Thyroid gland (tissue), 4 donors: Measurements from ENCODE around the gene CDH23. TPM values are rescaled to one million over a fixed set of nuclear protein-coding genes. Genes with fewer than 3 reads are reported as not detected.

ENCODE experiments used
- DNase-seq, 2 donors: peaks; one replicate each; pipeline ENCODE4 v3.0.0-alpha.2; 2019
- H3K27ac ChIP-seq, 3 donors: fragments of 200-600 bp; sonication (generic); 1 replicate in 2 of 3; 2 replicates in 1 of 3; pipeline ENCODE4 v1.5.1; 2016 to 2019; ENCODE audit warnings: mild to moderate bottlenecking in 1 of 3, moderate library complexity in 1 of 3
- H3K27me3 ChIP-seq: fragments of 200-600 bp; sonication (generic); one replicate; pipeline ENCODE4 v1.5.1; 2019
- H3K36me3 ChIP-seq, 2 donors: fragments of 200-600 bp; sonication (generic); one replicate each; pipeline ENCODE4 v1.5.1; 2016 to 2019
- H3K4me1 ChIP-seq, 2 donors: fragments of 200-600 bp; sonication (generic); one replicate each; pipeline ENCODE4 v1.5.1; 2017 to 2019
- H3K4me3 ChIP-seq, 3 donors: fragments of 200-600 bp; sonication (generic); replicated peaks in 1 of 3; 1 replicate in 2 of 3; 2 replicates in 1 of 3; pipeline ENCODE4 v1.5.1; 2016; ENCODE audit warnings: mild to moderate bottlenecking in 1 of 3
- H3K9me3 ChIP-seq: fragments of 200-600 bp; sonication (generic); one replicate; pipeline ENCODE4 v1.5.1; 2017
- POLR2A ChIP-seq, 2 donors: fragments of 450-650 bp; IDR thresholded peaks; one replicate each; pipeline ENCODE4 v1.6.1; 2017; ENCODE audit warnings: antibody characterized with exemption in 2 of 2, mild to moderate bottlenecking in 2 of 2, moderate library complexity in 1 of 2
- WGBS, 2 donors: methylation state at CpG; one replicate each; pipeline ENCODE4 v1.1.5; 2017; 5-methylcytosine and 5-hydroxymethylcytosine counted together
- intact Hi-C: fragments of 100-400 bp; cut with DNase I; formaldehyde crosslinking; loops from one replicate; pipeline ENCODE4 v1.15.1; 2023
- total RNA-seq, 4 donors: library from RNA; depleted of rRNA; stranded (reverse); fragments of >200 nt; gene quantifications; one replicate each; pipeline ENCODE4 v1.2.3, GENCODE V29; 2016
- TF ChIP-seq, protein P1 (sequence below), 6 experiments: fragments of 200-600 bp in 3 of 6; fragments of 450-650 bp in 3 of 6; sonication (generic) in 3 of 6; IDR thresholded peaks; one replicate each; pipeline ENCODE4 v1.5.1; 2016 to 2019; ENCODE audit warnings: antibody characterized with exemption in 6 of 6, mild to moderate bottlenecking in 2 of 6, inconsistent platforms in 1 of 6, moderate library complexity in 1 of 6

CDH23 gene
- total RNA-seq, 4 donors from 2014 or later = 3.0 to 4.2 (median 3.9) TPM

DNA sequence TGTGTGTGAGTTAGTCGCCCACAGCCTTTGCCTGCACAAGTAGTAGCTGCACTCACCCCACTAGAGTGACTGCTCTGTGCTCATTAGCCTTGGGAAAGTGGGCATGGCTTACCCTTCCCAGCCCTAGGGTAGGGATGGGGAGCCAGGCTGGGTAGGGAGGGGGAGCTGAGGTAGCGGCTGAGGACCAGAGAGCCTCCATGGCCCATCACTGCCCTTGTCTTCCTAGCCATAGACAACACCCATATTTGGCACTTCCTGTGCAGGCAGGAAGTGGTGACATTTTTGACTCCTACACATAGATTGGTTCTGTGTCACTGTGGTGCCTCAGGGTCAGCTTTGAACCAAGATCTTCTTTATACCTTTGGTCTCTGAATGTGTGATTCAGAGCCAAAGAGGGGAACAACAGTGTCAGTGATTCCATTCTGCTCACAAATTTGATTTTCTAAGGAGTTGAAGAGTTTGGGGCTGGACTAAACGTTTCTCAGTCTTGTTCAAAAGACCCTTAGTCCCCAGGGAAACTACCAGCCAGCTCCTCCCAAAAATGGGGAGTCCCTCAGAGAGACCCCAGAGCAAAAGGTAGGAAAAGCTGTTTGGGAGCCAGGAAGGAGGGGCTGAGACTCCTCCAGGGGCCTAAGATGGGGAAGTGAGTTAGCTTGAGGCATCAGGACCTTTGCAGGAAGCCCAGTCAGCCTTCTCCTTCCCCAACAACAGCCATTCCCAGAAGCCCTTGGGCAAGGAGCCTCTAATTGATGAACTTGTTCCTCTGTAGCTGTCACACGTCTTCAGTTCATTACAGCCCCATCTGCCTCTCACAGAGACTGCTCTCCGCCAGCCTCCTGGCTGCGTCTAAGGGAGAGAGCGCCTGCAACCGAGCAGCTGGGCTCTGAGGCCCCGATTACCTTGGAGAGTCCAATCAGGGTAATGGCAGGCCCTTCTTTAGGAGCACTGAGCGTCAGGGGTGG lies 135.0 kb downstream of the CDH23 start:
- DNase-seq = no peak
- H3K36me3 ChIP-seq = no peaks in the 10 kb centered on the region
- intact Hi-C loops = no loop called here
- no peaks in the 10 kb centered on the region for H3K27me3 ChIP-seq
- H3K4me3 ChIP-seq = no peak overlapping the region
- H3K9me3 ChIP-seq = no peaks in the 10 kb centered on the region
- H3K4me1 ChIP-seq = peaks cover 4 to 15% of the 10 kb centered on the region in 2 donors
- no peak for TF ChIP-seq POLR2A (IDR thresholded peaks at IDR 0.05)
- TF ChIP-seq, protein P1, sequence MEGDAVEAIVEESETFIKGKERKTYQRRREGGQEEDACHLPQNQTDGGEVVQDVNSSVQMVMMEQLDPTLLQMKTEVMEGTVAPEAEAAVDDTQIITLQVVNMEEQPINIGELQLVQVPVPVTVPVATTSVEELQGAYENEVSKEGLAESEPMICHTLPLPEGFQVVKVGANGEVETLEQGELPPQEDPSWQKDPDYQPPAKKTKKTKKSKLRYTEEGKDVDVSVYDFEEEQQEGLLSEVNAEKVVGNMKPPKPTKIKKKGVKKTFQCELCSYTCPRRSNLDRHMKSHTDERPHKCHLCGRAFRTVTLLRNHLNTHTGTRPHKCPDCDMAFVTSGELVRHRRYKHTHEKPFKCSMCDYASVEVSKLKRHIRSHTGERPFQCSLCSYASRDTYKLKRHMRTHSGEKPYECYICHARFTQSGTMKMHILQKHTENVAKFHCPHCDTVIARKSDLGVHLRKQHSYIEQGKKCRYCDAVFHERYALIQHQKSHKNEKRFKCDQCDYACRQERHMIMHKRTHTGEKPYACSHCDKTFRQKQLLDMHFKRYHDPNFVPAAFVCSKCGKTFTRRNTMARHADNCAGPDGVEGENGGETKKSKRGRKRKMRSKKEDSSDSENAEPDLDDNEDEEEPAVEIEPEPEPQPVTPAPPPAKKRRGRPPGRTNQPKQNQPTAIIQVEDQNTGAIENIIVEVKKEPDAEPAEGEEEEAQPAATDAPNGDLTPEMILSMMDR (IDR thresholded peaks at IDR 0.05) = no peak
- 82 to 88% methylated on average over 4 to 9 of the region's 10 CpGs for WGBS, 2 donors
- no peak overlapping the region for H3K27ac ChIP-seq

DNA sequence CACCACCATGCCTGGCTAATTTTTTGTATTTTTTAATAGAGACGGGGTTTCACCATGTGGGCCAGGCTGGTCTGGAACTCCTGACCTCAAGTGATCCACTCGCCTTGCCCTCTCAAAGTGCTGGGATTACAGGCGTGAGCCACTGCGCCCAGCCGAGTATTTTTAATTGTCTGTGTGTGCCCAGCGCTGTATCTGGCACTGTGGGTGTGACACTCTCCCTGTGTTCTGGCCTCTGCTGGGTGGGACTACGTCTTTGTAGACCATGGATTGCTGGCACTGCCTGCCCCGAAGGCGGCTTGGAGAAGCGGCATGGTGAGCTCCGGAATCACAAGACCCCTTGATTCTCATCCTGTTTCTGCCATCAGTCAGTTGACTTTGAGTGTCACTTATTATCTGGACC lies 136.2 kb downstream of the CDH23 start:
- Histone ChIP-seq H3K4me3 (no peak overlapping the region), H3K27ac (no peak overlapping the region), H3K4me1 (peaks cover 0 to 6% of the 10 kb centered on the region in 2 donors), H3K36me3 (no peaks in the 10 kb centered on the region), H3K9me3 (no peaks in the 10 kb centered on the region), H3K27me3 (no peaks in the 10 kb centered on the region)
- 91 to 98% methylated on average over 10 to 11 of the region's 11 CpGs for WGBS, 2 donors
- intact Hi-C loops = no loop called here
- no peak for TF ChIP-seq POLR2A (IDR thresholded peaks at IDR 0.05)
- TF ChIP-seq, protein P1 (IDR thresholded peaks at IDR 0.05) = no peak
- no peak for DNase-seq

DNA sequence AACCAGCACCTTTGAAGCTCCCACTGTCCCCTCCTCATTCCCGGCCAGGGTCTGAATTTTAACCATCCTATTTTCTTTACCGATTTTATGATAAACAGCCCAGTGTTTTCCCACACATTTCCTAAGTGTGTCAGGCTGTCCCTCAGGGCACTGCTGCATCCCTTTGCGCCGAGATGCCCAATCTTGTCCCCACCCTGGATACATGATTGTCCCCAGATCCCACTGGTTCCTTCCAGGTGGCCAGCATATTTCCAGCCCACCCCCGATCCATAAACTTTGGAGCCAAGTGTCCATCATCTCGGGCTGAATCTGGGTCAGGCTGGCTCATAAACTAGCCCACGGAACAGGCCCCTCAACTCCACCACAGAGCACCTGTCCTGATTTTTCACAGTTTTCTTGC lies 137.2 kb downstream of the CDH23 start:
- intact Hi-C loops = no loop called here
- no peaks in the 10 kb centered on the region for H3K27me3 ChIP-seq
- no peak overlapping the region for H3K27ac ChIP-seq
- no peak overlapping the region for H3K4me3 ChIP-seq
- no peak for DNase-seq
- no peak for TF ChIP-seq POLR2A (IDR thresholded peaks at IDR 0.05)
- TF ChIP-seq, protein P1 (IDR thresholded peaks at IDR 0.05) = no peak
- WGBS, 2 donors = 93 to 94% methylated on average over 7 of the region's 7 CpGs
- H3K4me1 ChIP-seq = peaks cover 0 to 6% of the 10 kb centered on the region in 2 donors
- no peaks in the 10 kb centered on the region for H3K9me3 ChIP-seq
- H3K36me3 ChIP-seq = no peaks in the 10 kb centered on the region

DNA sequence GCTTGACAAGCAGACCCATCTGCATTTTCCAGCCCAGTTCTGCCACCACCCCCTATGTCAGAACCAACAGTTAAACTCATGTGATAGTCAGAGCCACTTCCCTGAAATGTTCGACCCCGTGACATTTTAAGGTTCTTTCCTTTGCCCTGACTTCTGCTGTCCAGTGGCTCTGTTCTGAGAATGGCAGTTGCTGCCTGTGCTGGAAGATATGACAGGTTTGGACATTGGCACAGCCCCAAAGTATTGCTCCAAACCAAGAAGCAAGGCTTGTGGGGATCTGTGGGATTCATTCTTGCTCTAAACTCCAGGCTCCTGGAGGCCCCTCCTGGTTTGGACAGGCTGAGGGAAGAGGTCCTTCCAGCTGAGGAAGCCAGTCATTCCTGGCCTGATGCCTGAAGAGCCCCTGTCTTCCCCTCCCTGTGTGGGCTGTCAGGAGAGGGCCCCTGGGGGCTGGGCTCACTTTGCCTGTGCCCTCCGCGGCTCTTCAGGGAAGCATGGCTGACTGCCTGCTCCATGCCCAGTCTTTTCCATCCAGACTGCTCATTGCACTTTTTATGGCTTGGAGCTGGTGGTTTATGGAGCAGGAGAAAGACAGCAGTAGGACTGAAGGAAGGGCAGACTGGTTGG lies 138.0 kb downstream of the CDH23 start:
- no peak overlapping the region for H3K4me3 ChIP-seq
- H3K27me3 ChIP-seq = no peaks in the 10 kb centered on the region
- intact Hi-C loops = no loop called here
- WGBS, 2 donors = 28 to 58% methylated on average over 4 of the region's 4 CpGs
- H3K9me3 ChIP-seq = no peaks in the 10 kb centered on the region
- peak; percentile 36 to 65 for DNase-seq
- H3K4me1 ChIP-seq = peaks cover 0 to 6% of the 10 kb centered on the region in 2 donors
- TF ChIP-seq POLR2A (IDR thresholded peaks at IDR 0.05) = no peak
- no peak overlapping the region for H3K27ac ChIP-seq
- no peaks in the 10 kb centered on the region for H3K36me3 ChIP-seq

DNA sequence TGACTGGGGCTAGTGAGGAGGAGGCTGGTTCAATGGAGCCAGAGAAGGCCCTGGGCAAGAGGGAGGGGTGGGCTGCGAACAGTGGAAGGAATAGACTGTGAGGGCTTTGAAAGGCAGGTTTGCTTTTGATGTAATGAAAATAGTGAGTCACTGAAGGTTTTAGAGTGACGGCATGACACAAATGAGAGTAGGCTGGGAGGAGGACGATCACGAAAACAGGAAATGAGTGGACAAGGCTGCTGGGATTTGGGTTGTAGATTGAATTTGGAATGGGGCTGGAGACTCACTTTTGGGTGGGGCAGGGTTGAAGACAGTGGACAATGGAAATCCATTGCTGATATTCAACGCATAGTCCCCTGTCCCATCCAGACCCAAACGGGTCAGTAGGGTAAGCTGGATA lies 139.6 kb downstream of the CDH23 start:
- Histone ChIP-seq H3K27ac (no peak overlapping the region), H3K4me1 (peaks cover 0 to 6% of the 10 kb centered on the region in 2 donors), H3K36me3 (no peaks in the 10 kb centered on the region), H3K4me3 (no peak overlapping the region), H3K27me3 (no peaks in the 10 kb centered on the region), H3K9me3 (no peaks in the 10 kb centered on the region)
- no peak for TF ChIP-seq POLR2A (IDR thresholded peaks at IDR 0.05)
- TF ChIP-seq, protein P1 (IDR thresholded peaks at IDR 0.05) = no peak
- intact Hi-C loops = no loop called here
- 93 to 96% methylated on average over 6 of the region's 6 CpGs for WGBS, 2 donors
- no peak for DNase-seq
